ENCODE results near the gene PAX1. TPM values are rescaled to one million over a fixed set of nuclear protein-coding genes. Genes with fewer than 3 reads are reported as not detected.

PAX1 gene
- total RNA-seq, 4 donors from 2014 or later = 0.19 to 2.0 TPM; not detected in 2

GRCh38 chr20:21693322-21693721, 12.1 kb upstream of the PAX1 start:
- no peaks in the 10 kb centered on the region for H3K4me1 ChIP-seq
- DNase-seq = no peak
- intact Hi-C loops (cut with DNase I) = no loop called here
- peaks cover 0 to 74% (median 0%) of the 10 kb centered on the region in 4 donors for H3K27me3 ChIP-seq
- no peak overlapping the region for H3K27ac ChIP-seq
- H3K36me3 ChIP-seq = no peaks in the 10 kb centered on the region
- H3K4me3 ChIP-seq = no peak overlapping the region
- TF ChIP-seq CTCF (IDR thresholded peaks at IDR 0.05) (peak in 3 of 6 experiments; percentile 9 to 42 (median 23)), POLR2A (IDR thresholded peaks at IDR 0.05) (no peak)
- 26 to 48% methylated on average over 8 of the region's 8 CpGs for WGBS, 2 donors
- no peaks in the 10 kb centered on the region for H3K9me3 ChIP-seq

- peaks cover 0 to 14% (median 5%) of the 10 kb centered on the region in 3 donors for H3K4me1 ChIP-seq
- no peak overlapping the region for H3K4me3 ChIP-seq
- no peak overlapping the region for H3K27ac ChIP-seq
- 37 to 39% methylated on average over 6 to 7 of the region's 9 CpGs for WGBS, 2 donors
- peaks cover 0 to 98% (median 13%) of the 10 kb centered on the region in 4 donors for H3K27me3 ChIP-seq
- H3K9me3 ChIP-seq = no peaks in the 10 kb centered on the region
- no peak for DNase-seq
- TF ChIP-seq CTCF (IDR thresholded peaks at IDR 0.05) = no peak
- no peak for TF ChIP-seq POLR2A (IDR thresholded peaks at IDR 0.05)
- no peaks in the 10 kb centered on the region for H3K36me3 ChIP-seq
- intact Hi-C loops (cut with DNase I) = no loop called here
Observed at GRCh38 chr20:21698494-21699215, 6.8 kb upstream of the PAX1 start.

- no peak for TF ChIP-seq POLR2A (IDR thresholded peaks at IDR 0.05)
- TF ChIP-seq CTCF (IDR thresholded peaks at IDR 0.05) = no peak
- intact Hi-C loops (cut with DNase I) = no loop called here
Observed at GRCh38 chr20:21699216-21699508, 6.3 kb upstream of the PAX1 start.

GRCh38 chr20:21701171-21701876, 4.1 kb upstream of the PAX1 start:
- no peak for DNase-seq
- no peaks in the 10 kb centered on the region for H3K9me3 ChIP-seq
- no peak overlapping the region for H3K4me3 ChIP-seq
- H3K36me3 ChIP-seq = no peaks in the 10 kb centered on the region
- peaks cover 2 to 99% (median 22%) of the 10 kb centered on the region in 4 donors for H3K27me3 ChIP-seq
- intact Hi-C loops (cut with DNase I) = no loop called here
- H3K27ac ChIP-seq = no peak overlapping the region
- peaks cover 5 to 30% (median 7%) of the 10 kb centered on the region in 3 donors for H3K4me1 ChIP-seq
- no peak for TF ChIP-seq CTCF (IDR thresholded peaks at IDR 0.05)
- no peak for TF ChIP-seq POLR2A (IDR thresholded peaks at IDR 0.05)
- whole genome bisulfite sequencing, 2 donors = 30 to 63% methylated on average over 23 to 33 of the region's 33 CpGs

More at GRCh38 chr20:21699216-21699508, 6.3 kb upstream of the PAX1 start:
- H3K9me3 ChIP-seq = no peaks in the 10 kb centered on the region
- DNase-seq = no peak
- peaks cover 0 to 14% (median 5%) of the 10 kb centered on the region in 3 donors for H3K4me1 ChIP-seq
- no peak overlapping the region for H3K27ac ChIP-seq
- H3K4me3 ChIP-seq = no peak overlapping the region
- WGBS, 2 donors = 54 to 63% methylated on average over 5 of the region's 8 CpGs
- H3K27me3 ChIP-seq = peaks cover 0 to 99% (median 15%) of the 10 kb centered on the region in 4 donors
- no peaks in the 10 kb centered on the region for H3K36me3 ChIP-seq

- peaks cover 7 to 100% (median 23%) of the 10 kb centered on the region in 4 donors for H3K27me3 ChIP-seq
- intact Hi-C loops (cut with DNase I) = no loop called here
- no peak for DNase-seq
- TF ChIP-seq CTCF (IDR thresholded peaks at IDR 0.05) = no peak
- TF ChIP-seq POLR2A (IDR thresholded peaks at IDR 0.05) = no peak
- H3K4me1 ChIP-seq = peaks cover 5 to 34% (median 7%) of the 10 kb centered on the region in 3 donors
- H3K9me3 ChIP-seq = no peaks in the 10 kb centered on the region
- H3K36me3 ChIP-seq = no peaks in the 10 kb centered on the region
- no peak overlapping the region for H3K4me3 ChIP-seq
- 15 to 70% methylated on average over 11 of the region's 14 CpGs for WGBS, 2 donors
- H3K27ac ChIP-seq = no peak overlapping the region
Observed at GRCh38 chr20:21702016-21702415, 3.4 kb upstream of the PAX1 start.

Measured in esophagus squamous epithelium (tissue), 5 donors.